Cardiac septum (tissue), 1 donor: ENCODE measurements around the gene EVA1C. TPM values are rescaled to one million over a fixed set of nuclear protein-coding genes. Genes with fewer than 3 reads are reported as not detected.
"Not testable (repeated sequence)": the region's sequence is repeated elsewhere in the genome, so short reads cannot be mapped to it uniquely, and the experiment has no call there.

Experiments
- DNase-seq: peaks from one replicate; pipeline ENCODE4 v3.0.0-alpha.2; 2020; ENCODE audit warnings: low spot score
- intact Hi-C: fragments of 100-400 bp; cut with DNase I; formaldehyde crosslinking; loops from one replicate; pipeline ENCODE4 v1.14.0; 2022
- total RNA-seq: library from RNA; stranded (reverse); fragmentation: NEBNext Ultra II Directional; extraction: Animal tissue kit (Norgen Biotek cat#: 25700); gene quantifications from one replicate; pipeline ENCODE4 v1.2.1, GENCODE V29; 2021
- donor health status: DM: no; HTN: no; CAD: no.

The EVA1C gene
- total RNA-seq, 1 donor from 2014 or later, result 15.4 TPM

DNA sequence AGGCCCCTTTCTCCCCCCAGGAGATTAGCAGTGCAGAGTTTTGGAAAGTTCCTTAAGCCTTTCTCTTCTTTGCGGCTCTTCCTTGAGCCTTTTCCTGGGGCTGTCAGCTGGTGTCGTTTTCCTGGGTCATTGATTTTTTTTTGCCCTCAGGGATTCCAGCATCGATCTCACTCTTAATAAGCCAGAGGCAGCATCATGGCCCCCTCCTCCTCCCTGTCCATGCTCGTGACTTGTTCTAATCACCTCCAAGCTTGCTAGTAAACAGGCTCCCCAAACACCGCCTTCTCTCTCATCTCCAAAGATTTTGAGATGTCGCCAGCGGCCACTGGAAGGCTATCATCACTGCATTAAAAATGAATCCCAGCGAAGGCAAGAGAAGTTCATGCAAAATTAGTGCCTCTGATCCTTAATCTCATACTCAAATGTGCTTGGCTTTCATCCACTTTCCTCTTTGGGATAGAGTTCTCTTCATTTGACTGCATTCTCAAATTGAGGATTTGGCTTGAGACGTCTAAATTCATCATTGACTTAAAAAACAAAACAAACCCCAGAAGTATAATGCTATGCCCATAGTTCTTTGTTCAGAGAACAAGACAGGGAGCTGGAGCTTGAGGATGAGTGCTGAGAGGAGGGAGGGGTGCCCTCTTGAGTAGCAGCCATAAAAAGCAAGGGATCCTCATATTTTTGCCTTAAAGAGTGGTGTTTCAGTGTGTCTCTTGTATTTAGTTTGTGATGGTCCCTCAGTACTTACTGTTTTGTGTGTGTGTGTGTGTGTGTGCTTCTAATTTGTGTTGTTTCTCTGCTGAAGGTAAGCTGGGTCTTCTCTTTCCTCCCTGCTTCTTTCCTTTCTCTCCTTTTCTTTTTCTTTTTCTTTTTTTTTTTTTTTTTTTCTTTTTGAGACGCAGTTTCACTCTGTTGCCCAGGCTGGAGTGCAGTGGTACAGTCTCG is 3.2 kb downstream of the EVA1C start:
- intact Hi-C loops, result loop anchor here (2.0 kb wide), 1 partner anchor 153 kb away; no protein-coding TSS in a partner anchor

DNA sequence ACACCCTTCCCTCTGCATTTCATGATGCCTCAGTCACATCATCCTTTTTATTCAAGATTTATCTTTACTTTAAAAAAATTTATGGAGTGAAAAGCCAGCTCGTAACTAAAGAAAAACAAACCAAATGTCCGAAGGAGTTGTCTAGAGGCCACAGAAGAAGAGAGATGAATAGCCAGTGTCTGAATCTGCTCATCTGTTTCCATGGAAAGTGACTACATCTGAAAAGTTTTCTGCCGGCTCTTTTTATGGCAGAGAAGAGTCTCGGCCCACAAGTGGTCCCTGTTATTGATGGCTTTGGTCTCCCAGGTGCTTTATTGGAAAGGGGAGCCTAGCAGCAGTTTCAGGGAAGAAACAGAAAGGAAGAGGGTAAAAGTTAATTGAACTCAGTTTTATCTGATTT is 5.6 kb downstream of the EVA1C start:
- no peak for DNase-seq

More for the DNA sequence above, 3.2 kb downstream of the EVA1C start:
- DNase-seq, result no peak

DNA sequence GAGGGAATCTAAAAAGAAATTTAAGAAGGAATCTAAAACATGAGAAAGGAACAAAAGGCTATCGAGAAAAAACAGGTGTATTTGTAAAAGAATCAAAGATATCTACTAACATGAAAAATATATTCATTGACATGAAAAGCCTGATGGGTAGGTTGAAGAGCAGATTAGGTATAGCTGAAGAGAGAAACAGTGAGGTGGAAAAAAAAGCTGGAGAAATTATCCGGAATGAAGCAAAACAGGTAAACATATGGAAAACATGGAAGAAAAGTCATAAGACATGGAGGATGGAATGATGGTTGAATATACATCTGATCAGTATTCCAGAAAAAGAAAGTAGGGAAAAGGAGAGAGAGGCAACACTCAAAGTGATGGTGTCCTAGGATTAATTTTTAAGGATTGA is 9.6 kb downstream of the EVA1C start:
- intact Hi-C loops, result no loop called here
- DNase-seq, result no peak

More for the DNA sequence above, 5.6 kb downstream of the EVA1C start:
- intact Hi-C loops, result no loop called here

DNA sequence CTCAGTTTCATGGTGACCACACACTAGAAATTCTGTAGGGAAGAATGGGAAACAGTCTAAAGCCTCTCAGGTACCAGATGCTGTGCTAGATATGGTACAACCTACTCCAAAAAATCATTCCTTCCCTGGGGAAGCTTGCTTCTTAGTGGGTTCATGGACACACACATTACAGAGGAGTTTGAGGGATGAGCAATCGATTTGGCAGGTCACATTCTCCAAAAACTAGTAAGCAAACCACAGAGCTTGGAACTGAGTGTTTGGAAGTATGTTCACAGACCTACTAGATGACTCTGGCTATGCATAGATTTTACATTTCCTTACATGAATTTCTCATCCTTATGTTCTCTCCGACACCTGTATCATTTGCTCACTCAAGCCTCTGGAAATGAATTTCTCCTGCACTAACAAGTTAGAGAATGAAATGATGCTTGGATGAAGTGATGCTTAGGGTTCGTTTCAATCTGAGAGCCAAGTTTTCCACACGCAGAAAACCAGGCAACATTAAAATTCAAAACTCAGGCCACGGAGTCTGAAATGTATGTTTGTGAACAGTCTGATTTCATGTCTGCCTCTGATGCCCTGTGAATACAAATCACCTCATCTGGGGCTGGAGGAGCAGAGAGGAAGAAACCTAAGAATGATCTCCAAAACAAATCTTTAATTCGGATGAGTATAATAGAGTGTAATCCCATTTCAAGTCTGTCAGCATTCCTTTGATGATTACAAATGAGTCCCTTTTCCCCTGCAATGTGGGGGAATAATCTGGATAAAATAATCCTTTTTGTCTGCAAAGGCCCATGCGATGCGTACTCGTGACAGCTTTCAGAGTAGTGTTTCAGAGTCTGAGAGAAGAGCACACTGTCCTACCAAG is 11.0 kb downstream of the EVA1C start:
- DNase-seq, result no peak
- intact Hi-C loops, result no loop called here

DNA sequence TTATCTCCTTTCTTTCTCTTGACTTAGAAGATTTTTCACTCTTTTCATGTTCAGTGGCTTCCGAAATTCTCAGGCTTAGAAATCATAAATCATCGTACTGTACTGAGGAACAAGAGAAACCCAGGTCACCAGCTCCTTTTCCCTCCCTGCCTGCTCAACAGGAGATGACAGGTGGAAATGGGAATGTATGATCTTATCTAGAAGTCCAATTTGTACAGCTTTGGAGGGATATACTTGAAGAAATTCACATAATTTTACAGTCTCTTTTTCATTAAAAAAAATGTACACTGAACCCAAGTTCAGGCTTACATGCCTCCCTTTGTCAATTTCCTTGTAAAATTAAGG is 11.7 kb downstream of the EVA1C start:
- intact Hi-C loops, result no loop called here
- no peak for DNase-seq

DNA sequence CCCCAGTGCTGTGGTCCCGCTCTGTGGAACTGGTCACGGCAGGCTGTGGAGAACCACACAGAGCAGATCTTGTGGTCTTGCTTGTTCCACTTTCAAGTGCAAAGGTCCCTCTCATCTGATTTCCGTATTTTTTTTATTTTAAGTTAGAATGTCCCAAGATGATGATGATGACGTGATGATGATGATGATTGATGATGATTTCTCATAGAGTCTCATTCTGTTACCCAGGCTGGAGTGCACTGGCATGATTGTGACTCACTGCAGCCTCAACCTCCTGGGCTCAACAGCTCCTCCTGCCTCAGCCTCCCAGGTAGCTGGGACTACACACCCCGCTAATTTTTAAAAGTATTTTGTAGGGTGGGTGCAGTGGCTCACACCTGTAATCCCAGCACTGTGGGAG is 12.2 kb downstream of the EVA1C start:
- DNase-seq, result no peak

DNA sequence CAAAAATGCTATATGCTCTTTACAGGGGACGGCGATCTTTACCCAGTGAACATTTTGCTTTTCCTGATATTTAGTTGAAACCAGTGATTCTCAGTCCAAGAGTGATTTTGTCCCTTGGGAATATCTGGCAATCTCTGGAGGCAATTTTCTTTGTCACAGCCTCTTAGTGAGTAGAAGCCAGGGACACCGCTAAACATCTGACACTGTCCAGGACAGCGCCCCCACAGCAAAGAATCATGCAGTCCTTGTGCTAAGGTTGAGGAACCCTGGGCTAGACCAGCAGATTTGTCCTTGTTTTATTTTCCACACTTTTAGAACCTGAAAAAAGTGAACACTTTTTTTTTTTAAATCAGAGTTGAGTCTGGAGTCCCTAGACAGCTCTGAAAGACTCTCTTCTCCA is 13.1 kb downstream of the EVA1C start:
- intact Hi-C loops, result no loop called here

More for the DNA sequence above, 12.2 kb downstream of the EVA1C start:
- intact Hi-C loops, result no loop called here

DNA sequence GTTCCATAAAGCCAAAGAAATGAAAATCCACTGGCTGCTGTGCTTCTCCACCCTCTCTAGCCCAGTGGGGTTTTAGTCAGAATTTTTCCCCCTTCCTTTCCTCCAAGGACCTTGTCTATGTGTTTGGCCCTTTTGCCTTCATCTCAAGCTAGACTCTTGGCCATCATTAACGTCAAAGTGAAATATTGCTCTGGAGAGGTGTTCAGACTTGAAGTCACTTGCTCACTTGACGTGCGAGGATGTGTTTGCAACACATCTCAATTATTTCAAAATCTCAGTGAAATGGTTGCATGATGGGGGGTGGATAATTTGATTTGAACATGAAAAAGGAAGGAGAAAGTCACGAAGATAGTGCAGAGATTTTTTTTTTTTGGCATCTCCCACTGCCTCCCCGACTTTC is 13.6 kb downstream of the EVA1C start:
- DNase-seq, result no peak
- intact Hi-C loops, result no loop called here

More for the DNA sequence above, 13.1 kb downstream of the EVA1C start:
- no peak for DNase-seq

DNA sequence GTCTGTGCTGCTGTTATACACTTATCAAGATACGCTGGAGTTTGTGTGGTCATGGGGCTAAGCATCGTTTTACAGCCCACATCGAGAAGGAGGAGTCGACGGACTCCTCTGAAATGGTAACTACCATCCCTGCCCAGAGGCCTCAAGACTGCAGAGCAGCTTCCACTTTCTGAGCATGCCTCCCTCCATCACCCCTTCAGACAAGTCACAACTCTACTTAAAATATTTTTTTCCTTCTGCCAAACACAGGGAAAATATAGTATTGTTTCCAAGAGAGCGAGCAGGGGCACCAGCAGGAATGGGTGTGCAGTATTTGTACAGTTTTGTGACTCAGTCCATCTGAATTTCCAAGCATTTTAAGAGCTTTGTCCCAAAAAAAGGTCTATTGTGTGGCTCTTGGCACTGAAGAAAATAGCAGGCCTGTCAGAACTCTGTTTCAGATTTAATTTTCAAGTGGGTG is 14.1 kb downstream of the EVA1C start:
- intact Hi-C loops, result no loop called here
- no peak for DNase-seq

DNA sequence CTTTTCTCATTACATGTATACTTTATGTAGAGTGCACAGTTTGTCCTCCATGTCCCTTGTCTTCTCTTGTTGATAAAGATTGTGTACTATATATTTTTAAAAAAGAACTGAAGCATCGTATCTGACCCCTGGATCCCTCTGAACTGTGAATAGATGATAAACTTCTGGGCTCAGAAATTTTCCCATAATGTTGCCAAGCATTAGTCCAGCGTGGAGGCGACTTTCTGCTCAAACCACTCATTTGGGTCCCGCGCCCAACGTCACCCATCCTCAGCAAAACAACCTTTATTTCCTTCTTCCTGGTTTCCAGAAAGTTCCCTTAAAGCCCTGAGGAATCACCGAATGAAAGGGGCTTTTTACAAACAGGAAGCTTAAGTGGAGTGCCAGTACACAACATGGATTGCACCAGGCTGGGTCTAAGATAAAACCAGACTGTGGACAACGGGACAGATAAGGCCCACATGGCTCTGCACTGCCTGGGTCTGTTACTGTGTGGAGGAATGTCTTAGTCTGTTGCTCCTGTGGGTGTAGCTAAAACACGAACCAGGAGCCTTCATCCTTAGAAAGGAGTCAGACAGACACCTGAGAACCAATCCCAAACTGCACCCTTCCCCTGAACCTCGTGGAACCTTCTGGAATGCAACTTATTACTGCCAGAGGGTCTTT is 15.6 kb downstream of the EVA1C start:
- no peak for DNase-seq
- intact Hi-C loops, result no loop called here

DNA sequence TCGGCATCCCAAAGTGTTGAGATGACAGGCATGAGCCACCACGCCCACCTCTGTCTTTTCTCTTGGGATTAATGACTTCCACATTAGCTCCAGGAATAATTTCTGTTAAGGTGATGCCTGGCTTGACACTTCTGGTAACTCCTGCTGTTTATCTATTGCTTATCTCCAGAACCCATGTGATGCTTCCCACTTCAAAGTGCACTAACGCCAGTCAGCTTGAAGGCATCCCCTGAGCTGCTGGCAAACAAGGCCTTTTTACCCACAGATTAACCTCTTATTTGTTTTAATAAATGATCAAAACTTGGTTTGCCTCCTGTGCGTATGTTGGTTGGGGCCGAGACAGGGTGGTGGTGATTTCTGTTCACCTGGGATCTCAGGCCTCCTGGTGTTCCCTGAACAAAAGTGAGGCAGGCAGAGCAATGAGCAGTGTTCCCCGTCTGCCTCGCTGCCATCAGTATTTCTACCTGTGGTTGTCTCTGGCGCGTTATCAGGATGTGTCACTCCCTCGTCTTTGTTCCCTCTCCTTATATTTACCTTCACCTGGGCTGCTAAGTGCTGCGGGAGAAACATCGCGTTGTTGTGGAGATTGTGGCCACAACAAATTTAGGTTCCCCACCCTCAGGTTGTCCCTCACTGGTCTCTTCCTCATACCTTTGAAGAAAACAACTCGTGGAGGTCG is 20.6 kb downstream of the EVA1C start:
- DNase-seq, intact Hi-C loops: not testable (repeated sequence)

DNA sequence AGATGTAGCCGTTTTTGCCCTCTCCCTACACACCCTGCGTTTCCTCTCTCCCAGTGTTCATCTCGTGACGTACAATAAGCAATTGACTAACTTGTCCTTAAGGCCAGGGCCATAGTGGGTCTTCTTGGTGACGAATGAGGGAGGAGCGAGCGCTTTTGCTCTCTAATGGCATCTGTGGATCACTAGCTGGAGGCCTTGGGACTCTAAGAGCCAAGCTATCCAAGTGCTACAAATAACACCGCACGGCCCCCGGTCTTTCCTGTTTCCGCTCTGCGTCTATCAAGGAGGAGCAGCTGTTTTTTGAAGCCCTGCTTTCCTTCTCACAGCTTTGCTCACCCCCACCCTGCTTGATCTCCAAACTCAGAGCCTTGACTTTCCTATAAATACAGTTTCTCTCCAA is 25.2 kb downstream of the EVA1C start:
- no peak for DNase-seq
- intact Hi-C loops, result no loop called here

DNA sequence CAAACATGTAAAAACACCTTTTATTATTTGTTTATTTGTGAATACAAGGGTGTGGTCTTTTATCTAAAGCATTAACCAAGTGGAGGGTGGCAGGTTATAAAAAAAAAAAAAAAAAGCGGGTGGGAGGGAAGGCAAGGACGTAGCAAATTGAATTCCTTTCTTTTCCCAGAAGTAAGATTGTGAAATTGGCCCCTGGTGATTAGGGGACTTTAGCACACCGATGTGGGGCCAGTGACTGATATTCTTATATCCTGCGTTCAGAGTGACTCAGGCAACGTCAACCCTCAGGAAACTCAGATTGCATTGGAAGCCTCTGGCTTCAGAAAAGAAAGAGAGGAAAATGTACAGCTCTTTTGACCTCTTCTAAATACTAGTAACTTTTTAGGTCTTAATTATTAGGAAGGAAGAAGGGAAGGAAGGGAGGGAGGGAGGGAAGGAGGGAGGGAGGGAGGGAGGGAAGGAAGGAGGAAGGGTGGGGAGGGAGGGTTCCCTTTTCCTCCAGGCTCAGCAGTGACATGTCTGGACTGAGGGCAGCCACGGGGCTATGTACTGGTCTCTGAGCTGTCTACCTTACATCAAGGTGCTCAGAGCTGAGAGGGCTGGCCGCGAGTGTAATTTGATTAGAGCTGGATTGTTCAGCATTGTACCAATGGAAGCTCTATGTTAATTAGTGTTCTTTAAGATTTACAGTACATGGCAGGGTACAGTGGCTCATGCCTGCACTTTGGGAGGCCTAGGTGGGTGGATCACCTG is 30.2 kb downstream of the EVA1C start:
- intact Hi-C loops, result no loop called here
- DNase-seq, result no peak

DNA sequence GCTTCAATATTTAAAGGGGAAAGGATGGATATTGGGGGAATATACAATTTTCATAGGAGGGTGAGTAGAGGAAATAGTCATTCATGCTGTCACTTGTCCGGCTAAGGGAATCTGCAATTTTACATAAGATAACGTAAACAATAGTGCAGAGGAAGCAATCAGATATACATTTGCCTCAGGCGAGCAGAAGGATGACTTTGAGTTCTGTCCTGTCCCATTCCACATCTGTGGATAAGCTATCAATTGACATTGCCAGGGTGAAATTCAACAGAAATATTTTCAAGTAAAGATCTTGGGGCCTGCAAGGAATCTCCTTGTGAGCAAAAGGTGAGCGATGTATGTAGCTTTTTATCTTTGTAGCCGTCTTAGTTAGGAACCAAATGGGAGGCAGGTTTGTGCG is 32.6 kb downstream of the EVA1C start:
- intact Hi-C loops, result no loop called here
- no peak for DNase-seq

DNA sequence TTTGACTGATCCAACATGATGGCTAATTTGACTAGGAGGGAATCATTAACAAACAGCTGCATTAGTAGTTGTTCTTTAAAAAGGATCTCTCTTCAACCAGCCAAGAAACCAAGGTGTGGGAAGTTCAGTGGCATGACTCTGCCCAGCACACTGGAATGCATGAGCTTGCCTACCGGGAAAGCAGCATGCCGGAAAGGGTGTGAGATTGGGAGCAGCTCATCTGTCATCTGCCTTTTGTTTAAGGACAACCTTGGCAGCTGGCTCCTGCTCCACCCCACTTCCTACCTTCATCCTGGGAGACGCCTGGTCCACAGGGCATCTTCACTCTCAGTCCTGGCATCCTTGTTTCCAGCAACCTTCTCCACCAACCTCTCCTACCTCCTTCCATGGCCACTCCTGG is 33.9 kb downstream of the EVA1C start:
- DNase-seq, intact Hi-C loops: not testable (repeated sequence)

DNA sequence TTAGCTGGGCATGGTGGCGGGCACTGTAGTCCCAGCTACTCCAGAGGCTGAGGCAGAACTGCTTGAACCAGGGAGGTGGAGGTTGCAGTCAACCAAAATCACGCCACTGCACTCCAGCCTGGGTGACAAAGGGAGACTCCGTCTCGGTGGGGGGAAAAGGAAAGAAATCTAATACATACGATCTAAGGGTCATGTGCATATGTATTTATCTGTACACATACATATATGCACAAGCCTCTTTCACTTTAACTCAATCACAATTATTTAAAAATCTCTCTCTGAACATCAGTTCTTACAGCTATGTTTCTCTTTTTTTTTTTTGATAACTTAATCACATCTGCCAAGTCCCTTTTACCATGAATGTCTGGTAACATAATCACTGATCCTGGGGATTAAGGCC is 34.7 kb downstream of the EVA1C start:
- no peak for DNase-seq
- intact Hi-C loops, result no loop called here

DNA sequence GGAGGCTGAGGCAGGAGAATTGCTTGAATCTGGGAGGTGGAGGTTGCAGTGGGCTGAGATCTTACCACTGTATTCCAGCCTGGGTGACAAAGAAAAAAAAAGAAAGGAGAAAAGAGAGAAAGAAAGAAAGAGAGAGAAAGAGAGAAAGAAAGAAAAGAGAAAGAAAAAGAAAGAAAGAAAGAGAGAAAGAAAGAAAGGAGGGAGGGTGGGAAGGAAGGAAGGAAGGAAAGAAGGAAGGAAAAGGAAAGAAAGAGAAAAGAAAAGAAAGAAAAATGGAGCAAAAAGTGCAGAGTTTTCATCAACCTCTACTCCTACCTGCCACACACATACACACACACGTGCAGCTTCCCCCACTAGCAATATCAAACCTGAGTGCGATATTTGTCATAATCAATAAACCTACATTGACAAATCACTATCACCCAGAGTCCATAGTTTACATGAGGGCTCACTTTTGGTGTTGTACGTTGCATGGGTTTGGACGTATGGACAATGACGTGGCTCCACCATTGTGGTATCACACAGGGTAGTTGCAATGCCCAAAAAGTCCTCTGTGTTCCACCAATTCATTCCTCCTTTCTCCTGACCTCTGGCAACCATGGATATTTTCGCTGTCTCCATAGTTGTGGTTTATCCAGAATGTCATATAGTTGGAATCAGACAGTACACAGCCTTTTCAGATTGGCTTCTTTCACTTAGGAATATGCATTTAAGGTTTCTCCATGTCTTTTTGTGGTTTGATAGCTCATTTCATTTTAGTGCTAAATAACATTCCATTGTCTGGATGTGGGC is 36.5 kb downstream of the EVA1C start:
- DNase-seq, result no peak
- intact Hi-C loops, result no loop called here
